GM23248 (cell line): Measurements from ENCODE around the gene CLSTN2.

ENCODE experiments used
- EZH2 ChIP-seq: fragments of 200-600 bp; sonication (generic); IDR thresholded peaks from 2 replicates; pipeline ENCODE4 v1.6.1; 2018; ENCODE audit warnings: antibody characterized with exemption, mild to moderate bottlenecking; ENCODE audit not compliant: insufficient read depth, poor library complexity, severe bottlenecking
- EZH2phosphoT487 ChIP-seq: fragments of 200-600 bp; sonication (generic); IDR thresholded peaks from 2 replicates; pipeline ENCODE4 v1.6.1; 2018; ENCODE audit warnings: antibody characterized with exemption, moderate library complexity, mild to moderate bottlenecking, low read depth; ENCODE audit not compliant: insufficient read depth

- TF ChIP-seq EZH2 (no peak), EZH2phosphoT487 (no peak)
Observed at GRCh38 chr3:140315955-140316354, 381.0 kb downstream of the CLSTN2 start.
